ENCODE results near the gene SOX3.

- TF ChIP-seq CTCF (IDR thresholded peaks at IDR 0.05; ENCODE audit: low read depth, low read length) (no peak), EZH2phosphoT487 (IDR thresholded peaks at IDR 0.05; ENCODE audit: low read depth) (no peak)
These were observed 2.9 kb downstream of the SOX3 start for GRCh38 chrX:140501940-140502468.
